Panc1 (cell line): ENCODE measurements around the gene LAMA5.

Experiments used
- POLR2AphosphoS5 ChIP-seq: IDR thresholded peaks from 2 replicates; pipeline ENCODE4 v1.6.1; 2012; ENCODE audit warnings: mild to moderate bottlenecking, low read depth, low read length, moderate library complexity
- TCF7L2 ChIP-seq: IDR thresholded peaks from 2 replicates; pipeline ENCODE4 v1.6.1; 2011; ENCODE audit warnings: mild to moderate bottlenecking, low read depth, low read length, inconsistent platforms
- TF ChIP-seq, protein P1 (sequence below), 2 experiments: IDR thresholded peaks; 2 replicates each; pipeline ENCODE4 v1.6.1; 2011 to 2012; ENCODE audit warnings: low read depth in 2 of 2, control low read depth in 1 of 2, low read length in 1 of 2, mild to moderate bottlenecking in 1 of 2, moderate library complexity in 1 of 2; ENCODE audit not compliant: insufficient read depth in 1 of 2

DNA sequence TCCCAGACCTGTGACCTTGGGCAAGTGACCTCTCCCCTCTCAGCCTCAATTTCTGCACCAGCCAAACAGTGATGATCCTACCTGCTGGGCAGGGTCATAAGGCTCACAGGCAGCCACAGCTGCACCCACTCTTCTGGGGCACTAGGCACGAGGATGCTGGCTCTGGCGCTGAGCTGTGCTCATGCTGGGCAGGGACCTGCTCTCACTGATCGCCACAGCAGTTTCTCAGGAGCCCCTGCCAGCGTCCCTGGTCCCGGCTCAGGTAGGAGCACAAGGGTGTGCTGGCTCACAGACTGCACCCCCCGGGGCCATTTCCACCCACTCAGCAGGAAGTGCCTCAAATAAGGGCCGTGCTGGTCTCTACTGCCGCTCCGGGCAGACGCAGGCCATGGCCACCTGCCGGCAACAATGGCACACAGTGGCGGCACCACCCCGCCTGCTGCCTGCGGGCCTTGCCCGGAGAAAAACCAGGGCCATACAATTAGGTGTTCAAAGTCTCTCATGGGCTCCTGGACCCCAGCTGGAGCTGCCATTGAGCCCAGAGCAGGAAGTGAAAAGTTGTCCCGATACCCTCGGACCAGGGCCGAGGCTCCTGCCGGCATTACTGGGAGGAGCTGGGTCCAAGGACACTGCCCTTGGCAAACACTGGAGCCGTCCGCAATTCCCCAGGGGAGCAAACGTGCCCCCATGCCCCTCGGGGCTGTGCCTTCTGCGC, 44.5 kb upstream of the LAMA5 start:
- TF ChIP-seq TCF7L2: no peak
- TF ChIP-seq POLR2AphosphoS5: no peak
- TF ChIP-seq, protein P1, sequence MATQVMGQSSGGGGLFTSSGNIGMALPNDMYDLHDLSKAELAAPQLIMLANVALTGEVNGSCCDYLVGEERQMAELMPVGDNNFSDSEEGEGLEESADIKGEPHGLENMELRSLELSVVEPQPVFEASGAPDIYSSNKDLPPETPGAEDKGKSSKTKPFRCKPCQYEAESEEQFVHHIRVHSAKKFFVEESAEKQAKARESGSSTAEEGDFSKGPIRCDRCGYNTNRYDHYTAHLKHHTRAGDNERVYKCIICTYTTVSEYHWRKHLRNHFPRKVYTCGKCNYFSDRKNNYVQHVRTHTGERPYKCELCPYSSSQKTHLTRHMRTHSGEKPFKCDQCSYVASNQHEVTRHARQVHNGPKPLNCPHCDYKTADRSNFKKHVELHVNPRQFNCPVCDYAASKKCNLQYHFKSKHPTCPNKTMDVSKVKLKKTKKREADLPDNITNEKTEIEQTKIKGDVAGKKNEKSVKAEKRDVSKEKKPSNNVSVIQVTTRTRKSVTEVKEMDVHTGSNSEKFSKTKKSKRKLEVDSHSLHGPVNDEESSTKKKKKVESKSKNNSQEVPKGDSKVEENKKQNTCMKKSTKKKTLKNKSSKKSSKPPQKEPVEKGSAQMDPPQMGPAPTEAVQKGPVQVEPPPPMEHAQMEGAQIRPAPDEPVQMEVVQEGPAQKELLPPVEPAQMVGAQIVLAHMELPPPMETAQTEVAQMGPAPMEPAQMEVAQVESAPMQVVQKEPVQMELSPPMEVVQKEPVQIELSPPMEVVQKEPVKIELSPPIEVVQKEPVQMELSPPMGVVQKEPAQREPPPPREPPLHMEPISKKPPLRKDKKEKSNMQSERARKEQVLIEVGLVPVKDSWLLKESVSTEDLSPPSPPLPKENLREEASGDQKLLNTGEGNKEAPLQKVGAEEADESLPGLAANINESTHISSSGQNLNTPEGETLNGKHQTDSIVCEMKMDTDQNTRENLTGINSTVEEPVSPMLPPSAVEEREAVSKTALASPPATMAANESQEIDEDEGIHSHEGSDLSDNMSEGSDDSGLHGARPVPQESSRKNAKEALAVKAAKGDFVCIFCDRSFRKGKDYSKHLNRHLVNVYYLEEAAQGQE (IDR thresholded peaks at IDR 0.05; ENCODE audit: insufficient read depth in 1 of 2, low read depth in 2 of 2, low read length in 1 of 2): no peak
